Epidermal melanocyte (primary cell): ENCODE measurements around the gene CHM.
"Not testable (repeated sequence)": the region's sequence is repeated elsewhere in the genome, so short reads cannot be mapped to it uniquely, and the experiment has no call there.

ENCODE experiments used
- DNase-seq: peaks from one replicate; pipeline ENCODE4 v3.0.0; 2011; ENCODE audit warnings: low spot score; ENCODE audit not compliant: insufficient read length

CHM gene

DNA sequence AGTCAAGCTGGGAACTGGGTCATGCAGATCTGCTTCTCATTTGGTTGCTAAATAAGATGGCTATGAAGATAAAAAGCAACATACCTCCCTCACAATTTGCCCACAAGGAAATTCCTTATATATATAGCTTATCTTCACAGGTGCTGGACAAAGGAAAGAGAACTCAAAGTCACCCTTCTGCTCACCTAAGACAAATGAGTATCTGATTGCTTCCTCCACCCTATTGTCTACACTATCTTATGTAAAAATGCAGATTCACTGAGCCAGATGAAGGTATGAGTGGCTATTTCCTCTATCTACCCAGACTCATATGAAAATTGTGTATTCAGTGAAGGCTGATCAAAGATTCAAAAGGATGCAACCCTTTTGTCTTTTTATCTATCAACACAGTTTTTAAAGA is 50.8 kb downstream of the CHM start:
- DNase-seq: no peak

DNA sequence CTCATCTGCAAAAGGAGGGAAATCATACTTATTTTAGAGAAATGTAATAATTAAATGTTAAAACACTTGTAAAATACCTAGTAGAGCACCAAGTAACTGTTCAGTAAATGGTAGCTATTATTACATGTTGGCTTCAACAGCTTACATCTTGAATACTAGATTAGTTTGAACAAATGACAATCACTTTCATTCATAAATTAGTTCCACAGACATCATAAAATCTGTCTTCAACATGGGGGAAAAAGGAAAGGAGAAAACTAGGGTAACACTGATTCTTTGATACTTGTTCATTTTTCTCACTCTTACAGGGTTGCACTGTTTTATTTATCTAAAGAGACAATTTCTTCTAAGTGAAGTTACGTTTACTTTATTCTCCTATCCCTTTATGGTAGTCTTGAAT is 51.7 kb downstream of the CHM start:
- DNase-seq: no peak

DNA sequence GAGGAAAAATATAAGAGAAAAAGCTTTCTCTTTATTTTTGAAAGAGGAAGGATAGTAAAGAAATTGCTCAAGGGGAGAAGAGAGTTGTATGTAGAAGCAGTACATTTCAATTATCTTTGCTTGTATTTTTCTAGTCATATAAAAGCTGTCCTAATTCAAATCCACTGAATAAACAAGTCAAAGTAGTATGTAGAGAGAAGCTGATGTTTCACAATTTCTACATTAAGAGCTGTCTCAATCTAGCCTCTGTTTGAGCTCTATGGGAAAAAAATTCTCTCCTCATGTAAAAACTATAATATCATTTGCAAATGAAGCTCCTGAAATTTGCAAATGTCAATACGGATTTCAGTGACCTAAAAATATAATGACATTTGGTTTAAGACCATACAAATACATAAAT is 52.6 kb downstream of the CHM start:
- DNase-seq: no peak

DNA sequence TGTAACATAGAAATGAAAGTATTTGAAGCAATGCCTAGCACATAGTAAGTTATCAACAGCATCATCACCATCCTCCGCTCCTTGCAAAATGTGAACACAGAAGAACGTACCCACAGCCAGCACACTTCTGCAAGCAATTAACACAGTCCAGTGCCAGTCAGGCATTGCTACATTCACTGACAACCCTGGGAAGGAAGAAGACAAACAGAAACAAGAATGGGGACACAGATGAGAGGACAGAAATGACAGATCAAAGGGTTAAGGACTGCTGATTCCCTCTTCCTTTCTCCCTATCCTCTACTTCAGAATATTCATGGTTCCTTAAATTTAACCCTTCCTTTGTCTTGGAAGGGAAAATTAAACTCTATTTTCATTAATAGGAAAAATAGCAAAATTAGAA is 53.1 kb downstream of the CHM start:
- DNase-seq: no peak

DNA sequence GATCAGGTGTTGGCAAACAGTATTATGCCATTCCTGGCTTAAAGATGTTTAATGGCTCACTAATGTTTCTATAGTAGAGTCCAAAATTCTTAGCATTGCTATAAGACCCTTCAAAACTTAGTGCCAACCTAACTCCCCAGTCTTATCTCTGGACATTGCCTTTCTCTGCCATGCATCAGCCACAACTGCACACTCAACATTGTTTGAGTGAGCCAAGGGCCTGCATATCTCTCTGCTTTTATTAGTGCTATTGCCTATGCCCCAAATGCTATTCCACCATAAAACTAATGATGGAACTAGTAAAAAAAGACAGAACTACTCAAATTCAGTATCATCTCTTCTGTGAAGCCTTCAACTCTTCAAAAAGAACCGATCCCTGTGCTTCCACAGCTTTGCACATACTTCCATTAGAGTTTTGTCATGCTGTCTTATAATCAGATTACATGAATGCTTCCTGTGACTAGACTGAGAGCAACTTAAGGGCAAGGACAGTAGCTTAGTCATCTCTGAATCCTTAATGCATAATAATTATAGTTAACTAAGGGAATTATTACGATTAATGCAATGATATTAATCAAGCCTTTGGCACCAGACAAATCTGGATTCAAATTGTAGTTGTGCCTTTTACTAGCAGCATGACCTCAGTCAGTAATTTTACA is 53.7 kb downstream of the CHM start:
- no peak for DNase-seq

DNA sequence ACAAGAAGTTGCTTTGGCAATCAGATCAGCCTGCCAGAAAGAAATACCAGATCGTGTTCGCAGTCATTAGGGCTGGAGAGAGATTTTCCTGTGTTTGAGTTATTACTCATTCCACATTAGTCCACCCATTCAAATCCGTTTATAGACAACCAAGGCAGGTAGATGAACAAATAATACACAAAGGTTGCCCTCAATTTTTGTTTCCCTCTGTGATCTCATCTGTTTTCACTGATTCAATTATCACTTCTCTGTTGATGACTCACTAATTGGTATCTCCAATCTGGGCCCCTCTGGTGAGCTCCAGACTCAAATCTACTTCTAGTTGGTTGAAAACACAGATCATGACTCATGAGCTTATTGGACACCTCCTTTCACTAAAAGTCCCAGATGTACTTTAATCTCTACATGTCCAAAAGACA is 54.5 kb downstream of the CHM start:
- DNase-seq: no peak

DNA sequence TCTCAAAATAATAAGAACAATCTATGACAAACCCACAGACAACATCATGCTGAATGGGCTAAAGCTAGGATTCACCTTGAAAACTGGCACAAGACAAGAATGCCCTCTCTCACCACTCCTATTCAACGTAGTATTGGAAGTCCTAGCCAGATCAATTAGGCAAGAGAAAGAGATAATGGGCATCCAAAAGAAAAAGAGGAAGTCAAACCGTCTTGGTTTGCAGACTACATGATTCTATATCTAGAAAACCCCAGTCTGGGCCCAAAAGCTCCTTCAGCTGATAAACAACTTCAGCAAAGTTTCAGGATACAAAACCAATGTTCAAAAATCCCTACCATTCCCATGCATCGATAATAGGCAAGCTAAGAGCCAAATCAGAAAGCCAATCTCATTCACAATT is 59.0 kb downstream of the CHM start:
- DNase-seq: no peak

- DNase-seq: no peak
Observed at GRCh38 chrX:85980286-85980685, 67.1 kb downstream of the CHM start.

- no peak for DNase-seq
Observed at GRCh38 chrX:85977218-85977617, 70.1 kb downstream of the CHM start.

DNA sequence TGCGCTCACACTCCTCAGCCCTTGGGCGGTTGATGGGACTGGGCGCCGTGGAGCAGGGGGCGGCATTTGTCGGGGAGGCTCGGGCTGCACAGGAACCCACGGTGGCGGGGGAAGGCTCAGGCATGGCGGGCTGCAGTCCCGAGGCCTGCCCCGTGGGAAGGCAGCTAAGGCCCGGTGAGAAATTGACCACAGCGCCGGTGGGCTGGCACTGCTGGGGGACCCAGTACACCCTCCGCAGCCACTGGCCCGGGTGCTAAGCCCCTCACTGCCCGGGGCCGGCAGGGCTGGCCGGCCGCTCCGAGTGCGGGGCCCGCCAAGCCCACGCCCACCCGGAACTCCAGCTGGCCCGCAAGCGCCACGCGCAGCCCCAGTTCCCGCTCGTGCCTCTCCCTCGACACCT is 75.0 kb downstream of the CHM start:
- not testable (repeated sequence) for DNase-seq

GRCh38 chrX:85964744-85965143 is 82.6 kb downstream of the CHM start:
- no peak for DNase-seq

DNA sequence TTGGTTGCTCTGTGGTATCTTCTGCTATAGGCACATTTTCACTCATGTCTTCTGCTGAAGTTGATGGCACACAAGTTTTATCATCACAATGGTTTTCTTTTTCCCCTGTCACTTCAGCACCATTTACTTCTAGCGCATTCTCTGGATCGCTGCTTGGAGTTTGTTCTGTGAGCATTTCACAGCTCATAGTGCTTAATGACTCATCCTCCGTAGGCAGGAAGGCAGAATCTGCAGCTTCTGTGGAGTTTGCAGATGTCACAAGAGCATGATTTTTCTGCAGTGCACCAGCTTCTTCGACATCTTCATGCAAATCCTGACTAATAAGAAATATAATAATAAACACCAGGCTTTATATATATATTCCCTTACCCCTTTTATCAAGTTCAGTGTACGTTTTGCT is 83.6 kb downstream of the CHM start:
- no peak for DNase-seq

DNA sequence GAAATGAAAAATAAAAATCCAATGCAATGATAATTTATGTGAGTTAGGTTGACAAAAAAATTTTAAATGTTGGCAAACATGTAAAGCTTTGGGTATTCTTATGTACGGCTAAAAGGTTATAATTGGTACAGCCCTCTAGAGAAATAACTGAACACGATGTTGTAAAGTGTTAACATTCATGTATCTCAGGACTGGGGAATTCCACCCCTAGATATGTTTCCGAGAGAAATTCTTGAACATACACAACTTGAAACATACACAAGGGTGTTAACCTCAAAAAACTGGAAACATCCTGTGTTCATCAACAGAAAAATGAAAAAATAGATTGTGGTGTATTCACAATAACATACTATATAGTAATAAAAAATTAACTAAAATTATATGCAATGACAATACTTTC is 91.8 kb downstream of the CHM start:
- DNase-seq: no peak

DNA sequence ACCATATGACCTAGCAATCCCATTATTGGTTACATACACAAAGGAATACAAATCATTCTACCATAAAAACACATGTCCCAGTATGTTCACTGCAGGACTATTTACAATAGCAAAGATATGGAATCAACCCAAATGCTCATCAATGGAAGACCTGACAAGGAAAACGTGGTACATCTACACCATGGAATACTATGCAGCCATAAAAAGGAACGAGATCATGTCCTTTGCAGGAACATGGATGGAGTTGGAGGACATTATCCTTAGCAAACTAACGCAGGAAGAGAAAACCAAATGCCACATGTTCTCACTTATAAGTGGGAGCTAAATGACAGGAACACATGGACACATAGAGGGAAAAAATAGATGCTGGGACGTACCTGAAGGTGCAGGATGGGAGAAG is 102.6 kb downstream of the CHM start:
- not testable (repeated sequence) for DNase-seq

- DNase-seq: no peak
Observed at GRCh38 chrX:85941275-85941674, 106.1 kb downstream of the CHM start.

GRCh38 chrX:85939942-85940341 is 107.4 kb downstream of the CHM start:
- DNase-seq: not testable (repeated sequence)

- DNase-seq: not testable (repeated sequence)
Observed at GRCh38 chrX:85934399-85934798, 113.0 kb downstream of the CHM start.

GRCh38 chrX:85930099-85930498 is 117.3 kb downstream of the CHM start:
- DNase-seq: no peak

GRCh38 chrX:85928606-85929005 is 118.8 kb downstream of the CHM start:
- no peak for DNase-seq

- no peak for DNase-seq
Observed at GRCh38 chrX:85927740-85928139, 119.6 kb downstream of the CHM start.

DNA sequence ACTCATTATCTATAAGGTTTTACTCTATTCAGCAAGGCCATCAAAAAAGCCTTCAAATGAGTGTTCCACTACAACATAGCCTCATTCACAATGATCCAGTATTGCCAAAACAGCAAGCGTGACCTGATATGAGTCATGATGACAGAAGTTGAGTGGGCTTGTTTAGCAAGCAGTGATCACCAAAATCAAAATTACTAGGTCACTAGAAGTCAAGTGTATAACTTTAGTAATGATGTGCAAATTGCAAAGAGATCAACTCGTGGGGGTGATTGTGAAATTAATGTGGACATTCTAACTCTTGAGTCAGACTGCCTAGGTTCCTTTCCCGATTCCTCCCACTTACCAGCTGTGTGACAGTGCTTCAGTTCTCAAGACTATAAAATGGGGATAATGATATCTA is 124.5 kb downstream of the CHM start:
- DNase-seq: no peak

DNA sequence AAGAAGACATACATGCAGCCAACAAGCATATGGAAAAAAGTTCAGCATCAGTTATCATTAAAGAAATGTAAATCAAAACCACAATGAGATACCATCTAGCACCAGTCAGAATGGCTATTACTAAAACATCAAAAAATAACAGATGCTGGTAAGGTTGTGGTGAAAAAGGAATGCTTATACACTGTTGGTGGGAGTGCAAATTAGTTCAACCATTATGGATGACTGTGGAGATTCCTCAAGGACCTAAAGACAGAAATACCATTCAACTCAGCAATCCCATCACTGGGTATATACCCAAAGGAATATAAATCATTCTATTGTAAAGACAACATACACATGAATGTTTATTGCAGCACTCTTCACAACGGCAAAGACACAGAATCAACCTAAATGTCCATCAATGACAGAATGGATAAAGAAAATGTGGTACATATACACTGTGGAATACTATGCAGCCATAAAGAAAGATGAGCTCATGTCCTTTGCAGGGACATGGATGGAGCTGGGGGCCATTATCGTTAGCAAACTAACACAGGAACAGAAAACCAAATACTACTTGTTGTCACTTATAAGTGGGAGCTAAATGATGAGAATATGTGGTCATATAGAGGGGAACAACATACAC is 130.6 kb downstream of the CHM start:
- not testable (repeated sequence) for DNase-seq

GRCh38 chrX:85914431-85914830 is 132.9 kb downstream of the CHM start:
- no peak for DNase-seq
